H1 (cell line): ENCODE measurements around the gene SCMH1. TPM values are rescaled to one million over a fixed set of nuclear protein-coding genes. Genes with fewer than 3 reads are reported as not detected.

ENCODE experiments used
- CTCF ChIA-PET: fragments of 300-600 bp; sonication (Branson Sonifier 250); formaldehyde crosslinking; loops from one replicate; lab custom pipeline; 2021; ENCODE audit not compliant: partially characterized antibody; lab: Charles Lee
- POLR2A ChIA-PET: fragments of 300-600 bp; sonication (Branson Sonifier 250); formaldehyde crosslinking; loops from one replicate; lab custom pipeline; 2021; ENCODE audit warnings: inconsistent platforms; ENCODE audit not compliant: partially characterized antibody; lab: Charles Lee
- DNase-seq, 2 experiments: peaks; one replicate each; pipeline versions ENCODE4 v3.0.0 to v3.0.0-alpha.2; 2010 to 2022; ENCODE audit warnings: low spot score in 2 of 2, low read depth in 1 of 2, mixed read lengths in 1 of 2
- FAIRE-seq: peaks from 2 replicates; lab custom pipeline; 2011; peaks lifted over from hg19 to GRCh38; lab: Jason Lieb, UNC
- H2AFZ ChIP-seq: 2 replicates; pipeline ENCODE4 v1.8.1; 2012; ENCODE audit warnings: low read length, inconsistent platforms
- H2AK5ac ChIP-seq: 2 replicates; pipeline ENCODE4 v1.6.1; 2013; ENCODE audit warnings: low read depth, low read length
- H2BK120ac ChIP-seq: replicated peaks from 2 replicates; pipeline ENCODE3; 2013; ENCODE audit warnings: low read depth, low read length, inconsistent platforms
- H2BK12ac ChIP-seq: 2 replicates; pipeline ENCODE4 v1.6.1; 2013; ENCODE audit warnings: low read depth, low read length
- H2BK15ac ChIP-seq: 2 replicates; pipeline ENCODE4 v1.6.1; 2013; ENCODE audit warnings: low read length
- H2BK20ac ChIP-seq: 2 replicates; pipeline ENCODE4 v1.6.1; 2013; ENCODE audit warnings: low read length
- H2BK5ac ChIP-seq: 2 replicates; pipeline ENCODE4 v1.6.1; 2013; ENCODE audit warnings: low read depth, low read length
- H3K14ac ChIP-seq: 2 replicates; pipeline ENCODE4 v1.6.1; 2013; ENCODE audit warnings: inconsistent platforms; ENCODE audit not compliant: insufficient read length
- H3K18ac ChIP-seq: 2 replicates; pipeline ENCODE4 v1.6.1; 2013; ENCODE audit warnings: low read length; ENCODE audit errors: extremely low read depth
- H3K23ac ChIP-seq: 2 replicates; pipeline ENCODE4 v1.6.1; 2013; ENCODE audit warnings: inconsistent platforms; ENCODE audit not compliant: insufficient read length
- H3K23me2 ChIP-seq: 2 replicates; pipeline ENCODE4 v1.6.1; 2013; ENCODE audit warnings: low read depth, low read length
- H3K27ac ChIP-seq: 2 replicates; pipeline ENCODE4 v1.6.1; 2011; ENCODE audit warnings: low read depth, low read length, inconsistent platforms
- H3K27me3 ChIP-seq, 4 experiments: replicated peaks in 1 of 4; 1 replicate in 1 of 4; 2 replicates in 3 of 4; pipeline versions ENCODE4 v1.6.1 to v1.8.1; 2011 to 2013; ENCODE audit warnings: low read length in 3 of 4, mild to moderate bottlenecking in 3 of 4, inconsistent platforms in 2 of 4, mixed read lengths in 2 of 4, moderate library complexity in 1 of 4; ENCODE audit not compliant: control insufficient read depth in 3 of 4, insufficient read depth in 3 of 4; ENCODE audit errors: extremely low read depth in 1 of 4
- H3K36me3 ChIP-seq, 4 experiments: 2 replicates each; pipeline versions ENCODE4 v1.6.1 to v1.8.1; 2011 to 2013; ENCODE audit warnings: mild to moderate bottlenecking in 4 of 4, low read length in 3 of 4, moderate library complexity in 2 of 4, control low read depth in 1 of 4, inconsistent platforms in 1 of 4; ENCODE audit not compliant: insufficient read depth in 4 of 4, control insufficient read depth in 2 of 4
- H3K4ac ChIP-seq: replicated peaks from 2 replicates; pipeline ENCODE3; 2013; ENCODE audit warnings: low read length, low read depth, mixed read lengths, inconsistent platforms; ENCODE audit not compliant: insufficient read length
- H3K4me1 ChIP-seq, 4 experiments: replicated peaks in 1 of 4; 1 replicate in 1 of 4; 2 replicates in 3 of 4; pipeline versions ENCODE4 v1.6.1 to v1.8.1; 2011 to 2013; ENCODE audit warnings: low read length in 3 of 4, inconsistent platforms in 2 of 4, mixed read lengths in 1 of 4; ENCODE audit not compliant: insufficient read depth in 4 of 4, control insufficient read depth in 3 of 4
- H3K4me2 ChIP-seq, 2 experiments: 2 replicates each; pipeline versions ENCODE4 v1.6.1 to v1.8.1; 2011 to 2013; ENCODE audit warnings: low read depth in 2 of 2, low read length in 2 of 2, control low read depth in 1 of 2, inconsistent platforms in 1 of 2, mild to moderate bottlenecking in 1 of 2; ENCODE audit not compliant: insufficient read depth in 1 of 2
- H3K4me3 ChIP-seq, 4 experiments: fragments of 200-600, 300-600 bp in 1 of 4; sonication (generic), shearing (Covaris generic), sonication (Bioruptor Twin) in 1 of 4; 2 replicates each; pipeline versions ENCODE4 v1.5.1 to v1.8.1; 2011 to 2016; ENCODE audit warnings: low read length in 4 of 4, low read depth in 3 of 4, control low read depth in 2 of 4, inconsistent platforms in 2 of 4, mild to moderate bottlenecking in 2 of 4, mixed read lengths in 1 of 4, moderate library complexity in 1 of 4; ENCODE audit not compliant: insufficient read depth in 2 of 4; ENCODE audit errors: extremely low read depth in 1 of 4
- H3K56ac ChIP-seq: replicated peaks from 2 replicates; pipeline ENCODE3; 2013; ENCODE audit warnings: low read depth, mild to moderate bottlenecking, mixed read lengths, low read length, inconsistent platforms; ENCODE audit not compliant: insufficient read length
- H3K79me1 ChIP-seq: 2 replicates; pipeline ENCODE4 v1.6.1; 2013; ENCODE audit warnings: low read depth, low read length, control low read depth
- H3K79me2 ChIP-seq, 2 experiments: 2 replicates each; pipeline versions ENCODE4 v1.6.1 to v1.8.1; 2012 to 2013; ENCODE audit warnings: low read length in 2 of 2, mild to moderate bottlenecking in 2 of 2, inconsistent platforms in 1 of 2; ENCODE audit not compliant: insufficient read depth in 2 of 2, control insufficient read depth in 1 of 2
- H3K9ac ChIP-seq, 4 experiments: replicated peaks in 1 of 4; 1 replicate in 1 of 4; 2 replicates in 3 of 4; pipeline versions ENCODE4 v1.6.1 to v1.8.1; 2011 to 2013; ENCODE audit warnings: low read depth in 3 of 4, low read length in 3 of 4, control low read depth in 2 of 4, mild to moderate bottlenecking in 2 of 4, moderate library complexity in 2 of 4, inconsistent platforms in 1 of 4; ENCODE audit errors: extremely low read depth in 1 of 4
- H3K9me3 ChIP-seq, 2 experiments: 2 replicates each; pipeline versions ENCODE4 v1.6.1 to v1.8.1; 2012 to 2013; ENCODE audit warnings: mild to moderate bottlenecking in 2 of 2, moderate library complexity in 2 of 2, control low read depth in 1 of 2, inconsistent platforms in 1 of 2, low read depth in 1 of 2, low read length in 1 of 2, mixed read lengths in 1 of 2; ENCODE audit not compliant: insufficient read depth in 2 of 2
- H4K20me1 ChIP-seq, 2 experiments: replicated peaks in 1 of 2; 2 replicates each; pipeline versions ENCODE3 to v1.8.1; 2011 to 2013; ENCODE audit warnings: inconsistent platforms in 2 of 2, low read length in 2 of 2, mild to moderate bottlenecking in 1 of 2; ENCODE audit not compliant: insufficient read depth in 2 of 2, control insufficient read depth in 1 of 2
- H4K5ac ChIP-seq: 2 replicates; pipeline ENCODE4 v1.6.1; 2013; ENCODE audit warnings: low read length, low read depth, mixed read lengths, inconsistent platforms; ENCODE audit not compliant: insufficient read length
- H4K8ac ChIP-seq: 2 replicates; pipeline ENCODE4 v1.8.0; 2013; ENCODE audit warnings: mild to moderate bottlenecking, moderate library complexity, low read length, inconsistent platforms; ENCODE audit not compliant: insufficient read depth; ENCODE audit errors: extremely low read depth
- H4K91ac ChIP-seq: replicated peaks from 2 replicates; pipeline ENCODE3; 2013; ENCODE audit warnings: low read length, mixed read lengths, inconsistent platforms; ENCODE audit not compliant: insufficient read length
- CBX8 ChIP-seq: fragments of 300-800, 300-1000 bp; sonication (generic); IDR thresholded peaks from 2 replicates; pipeline ENCODE4 v1.7.1; 2016; ENCODE audit warnings: low read depth, low read length, borderline replicate concordance
- GABPA ChIP-seq: IDR thresholded peaks from 2 replicates; pipeline ENCODE4 v1.6.1; 2011; ENCODE audit warnings: mild to moderate bottlenecking, low read length, moderate library complexity, borderline replicate concordance; ENCODE audit not compliant: insufficient read depth
- HDAC2 ChIP-seq, 2 experiments: fragments of 300-600 bp in 1 of 2; sonication (generic) in 1 of 2; IDR thresholded peaks; 2 replicates each; pipeline ENCODE4 v1.6.1; 2011 to 2012; ENCODE audit warnings: low read depth in 2 of 2, low read length in 2 of 2, mild to moderate bottlenecking in 2 of 2, moderate library complexity in 2 of 2, borderline replicate concordance in 1 of 2, inconsistent platforms in 1 of 2
- RAD21 ChIP-seq, 2 experiments: IDR thresholded peaks in 1 of 2; conservative IDR thresholded peaks in 1 of 2; 2 replicates each; pipeline ENCODE4 v1.6.1; 2011; ENCODE audit warnings: low read depth in 2 of 2, low read length in 2 of 2, improper control_type of control experiment in 1 of 2, inconsistent platforms in 1 of 2, mild to moderate bottlenecking in 1 of 2, moderate library complexity in 1 of 2
- SAP30 ChIP-seq: fragments of 300-600 bp; sonication (generic); IDR thresholded peaks from 2 replicates; pipeline ENCODE4 v1.7.1; 2012; ENCODE audit warnings: low read length, moderate library complexity, mild to moderate bottlenecking, inconsistent platforms; ENCODE audit not compliant: insufficient read depth, insufficient replicate concordance
- SIN3A ChIP-seq, 2 experiments: IDR thresholded peaks in 1 of 2; conservative IDR thresholded peaks in 1 of 2; 2 replicates each; pipeline ENCODE4 v1.6.1; 2011 to 2012; ENCODE audit warnings: low read length in 2 of 2, improper control_type of control experiment in 1 of 2, low read depth in 1 of 2, mild to moderate bottlenecking in 1 of 2
- SP1 ChIP-seq: IDR thresholded peaks from 2 replicates; pipeline ENCODE4 v1.6.1; 2011; ENCODE audit warnings: low read depth, low read length
- ZNF274 ChIP-seq: IDR thresholded peaks from 2 replicates; pipeline ENCODE4 v1.7.0; 2012; ENCODE audit warnings: low read length, borderline replicate concordance; ENCODE audit errors: extremely low read depth
- whole genome bisulfite sequencing, 2 experiments: shearing (Covaris generic) in 1 of 2; methylation state at CpG; one replicate each; pipeline versions ENCODE4 v1.1.6 to v1.1.7; 2013 to 2015; ENCODE audit warnings: low lambda C conversion rate in 2 of 2, mixed read lengths in 2 of 2, inconsistent platforms in 1 of 2, low coverage in 1 of 2, missing lambda C conversion rate in 1 of 2; ENCODE audit not compliant: insufficient replicate concordance in 2 of 2, insufficient coverage in 1 of 2, insufficient read length in 1 of 2; ENCODE audit errors: extremely low coverage in 1 of 2, missing lambda C conversion rate in 1 of 2; 5-methylcytosine and 5-hydroxymethylcytosine counted together
- polyA plus RNA-seq, 7 experiments: library from polyadenylated mRNA; depleted of rRNA in 3 of 7; stranded (reverse) in 5 of 7; unstranded in 2 of 7; fragments of >200 nt in 5 of 7; fragments of 200-250 nt in 2 of 7; gene quantifications; 1 replicate in 5 of 7; 2 replicates in 1 of 7; 4 replicates in 1 of 7; pipeline versions ENCODE4 v1.2.1 to v1.2.3, GENCODE V29; 2011 to 2013; ENCODE audit warnings: missing spikeins in 2 of 7, mixed read lengths in 2 of 7
- total RNA-seq: library from RNA; stranded (reverse); fragmentation: NEBNext Ultra II Directional; extraction: Animal tissue kit (Norgen Biotek cat#: 25700); gene quantifications from 2 replicates; pipeline ENCODE4 v1.2.1, GENCODE V29; 2021

SCMH1 gene
- total and polyA plus RNA-seq, 2 of the 8 experiments (the other 6 are each of a cell fraction or from before 2014, with no cell fraction given): 16.6 to 30.7 TPM

DNA sequence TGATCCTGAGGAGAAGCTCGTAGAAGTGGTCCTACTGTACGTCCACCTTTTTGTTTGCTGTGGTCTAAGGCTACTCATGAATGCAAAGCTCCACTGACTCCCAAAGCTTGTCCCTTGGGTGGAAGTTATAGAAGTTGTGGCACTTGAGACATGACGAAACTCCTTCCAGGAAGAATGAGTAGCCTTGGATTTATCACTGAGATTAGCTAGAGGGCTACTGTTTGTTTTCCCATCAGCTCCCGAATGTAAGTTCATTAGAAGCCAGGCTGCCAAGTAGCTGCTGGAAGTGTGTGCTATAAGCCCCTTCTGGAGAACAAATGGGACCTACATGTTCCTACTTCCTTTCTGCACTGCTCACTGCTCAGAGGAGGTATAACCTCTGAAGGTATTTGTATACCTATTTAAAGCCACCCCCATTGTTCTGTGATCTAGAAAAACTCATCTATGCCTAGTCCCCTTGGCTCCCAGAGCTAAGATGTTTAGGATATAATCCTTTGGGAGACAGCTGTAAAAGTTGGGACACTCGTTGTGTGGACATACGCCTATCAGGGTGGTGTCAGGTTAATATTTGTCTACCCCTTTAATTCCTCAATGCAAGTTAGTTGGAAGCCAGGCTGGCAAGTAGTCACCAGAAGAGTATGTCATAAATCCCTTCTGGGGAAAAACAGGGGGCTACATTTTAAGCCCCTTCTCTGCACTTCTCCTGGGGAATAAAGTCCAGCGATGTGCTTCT, 72.9 kb downstream of the SCMH1 start:
- no peak overlapping the region for H3K9ac ChIP-seq
- ChIA-PET CTCF (interaction anchor here (0.6 to 1.0 kb wide), 2 partner anchors 55 to 313 kb away, joined by 3 read pairs; no protein-coding TSS in a partner anchor), POLR2A (no interaction called here)
- H4K91ac ChIP-seq: no peak overlapping the region
- H2BK15ac ChIP-seq: no peak overlapping the region
- no peak overlapping the region for H3K4me2 ChIP-seq
- no peak overlapping the region for H3K4ac ChIP-seq
- H2BK12ac ChIP-seq: no peak overlapping the region
- H4K8ac ChIP-seq: no peak overlapping the region
- peaks cover 0 to 6% (median 0%) of the 10 kb centered on the region in 4 experiments; a peak in 2 of 8 replicates for H3K36me3 ChIP-seq
- H3K18ac ChIP-seq: no peak overlapping the region
- no peak overlapping the region for H2AFZ ChIP-seq
- H2BK20ac ChIP-seq: no peak overlapping the region
- H3K79me1 ChIP-seq: no peaks in the 10 kb centered on the region
- no peaks in the 10 kb centered on the region for H3K27me3 ChIP-seq
- H3K9me3 ChIP-seq: peaks cover 8 to 12% of the 10 kb centered on the region in 2 experiments; a peak in 2 of 4 replicates
- H3K23ac ChIP-seq: no peak overlapping the region
- no peak overlapping the region for H2BK120ac ChIP-seq
- H2BK5ac ChIP-seq: no peak overlapping the region
- no peaks in the 10 kb centered on the region for H3K79me2 ChIP-seq
- no peak for FAIRE-seq
- no peaks in the 10 kb centered on the region for H4K20me1 ChIP-seq
- H3K4me1 ChIP-seq: no peaks in the 10 kb centered on the region
- H2AK5ac ChIP-seq: no peak overlapping the region
- no peak overlapping the region for H3K56ac ChIP-seq
- H3K23me2 ChIP-seq: no peaks in the 10 kb centered on the region; the same call in 1 of the 2 replicates
- no peak overlapping the region for H3K27ac ChIP-seq
- WGBS, 2 experiments: 94% methylated on average over 7 of the region's 7 CpGs; no CpG with 5 or more reads in 1 of the 2 experiments
- DNase-seq: no peak
- no peak overlapping the region for H4K5ac ChIP-seq
- no peak overlapping the region for H3K4me3 ChIP-seq
- no peak overlapping the region for H3K14ac ChIP-seq
- TF ChIP-seq SP1: no peak
- TF ChIP-seq CBX8: no peak
- TF ChIP-seq SIN3A (conservative IDR thresholded peaks at IDR 0.05 in 1 of 2, IDR thresholded peaks at IDR 0.05 in 1 of 2; ENCODE audit: low read depth in 1 of 2, low read length in 2 of 2): no peak
- no peak for TF ChIP-seq HDAC2 (IDR thresholded peaks at IDR 0.05; ENCODE audit: borderline replicate concordance in 1 of 2, low read depth in 2 of 2, low read length in 2 of 2)
- no peak for TF ChIP-seq ZNF274
- TF ChIP-seq RAD21 (IDR thresholded peaks at IDR 0.05 in 1 of 2, conservative IDR thresholded peaks at IDR 0.05 in 1 of 2; ENCODE audit: low read depth in 2 of 2, low read length in 2 of 2): no peak
- TF ChIP-seq GABPA: no peak
- TF ChIP-seq SAP30: no peak
